ENCODE data around the gene ANGPTL5. TPM values are rescaled to one million over a fixed set of nuclear protein-coding genes. Genes with fewer than 3 reads are reported as not detected.
"Not testable (repeated sequence)": the region's sequence is repeated elsewhere in the genome, so short reads cannot be mapped to it uniquely, and the experiment has no call there.

Gene ANGPTL5
- total RNA-seq, result 1.5 TPM
- long read RNA-seq, partial matches to known transcripts, result 2 of 2 reads
- long read RNA-seq, other reads (novel, unspliced or antisense), result 0 of 2 reads

DNA sequence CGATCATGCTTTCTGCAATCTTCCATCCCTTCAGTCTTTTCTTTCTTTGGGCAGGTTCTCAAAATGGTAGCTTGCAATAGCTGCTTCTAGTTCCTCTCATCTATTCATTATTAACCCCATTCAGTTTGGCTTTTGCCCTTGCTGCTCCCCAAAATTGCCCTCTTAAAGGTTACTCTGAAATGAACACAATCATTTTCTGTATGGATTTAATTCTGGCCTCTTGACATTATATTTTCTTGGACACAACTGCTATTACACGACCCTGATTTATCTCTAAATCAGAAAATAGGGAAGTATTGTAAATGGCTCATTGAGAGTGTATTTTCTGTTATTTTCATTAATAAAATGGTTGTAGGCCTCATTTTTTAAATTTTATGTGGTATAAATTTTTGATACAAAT is at the start of gene ANGPTL5:
ANGPTL5 (minus strand) TSS at position 101 of the 400 bp plus-strand sequence. CDS start 8,613 bp downstream, outside the sequence.
- DNase-seq (ENCODE audit: missing footprints) (no peak), ATAC-seq (no peak)
- intact Hi-C loops (cut with DNase I), result loop anchor here (5.0 kb wide), 1 partner anchor 196 kb away; the partner anchor contains the start of gene YAP1

DNA sequence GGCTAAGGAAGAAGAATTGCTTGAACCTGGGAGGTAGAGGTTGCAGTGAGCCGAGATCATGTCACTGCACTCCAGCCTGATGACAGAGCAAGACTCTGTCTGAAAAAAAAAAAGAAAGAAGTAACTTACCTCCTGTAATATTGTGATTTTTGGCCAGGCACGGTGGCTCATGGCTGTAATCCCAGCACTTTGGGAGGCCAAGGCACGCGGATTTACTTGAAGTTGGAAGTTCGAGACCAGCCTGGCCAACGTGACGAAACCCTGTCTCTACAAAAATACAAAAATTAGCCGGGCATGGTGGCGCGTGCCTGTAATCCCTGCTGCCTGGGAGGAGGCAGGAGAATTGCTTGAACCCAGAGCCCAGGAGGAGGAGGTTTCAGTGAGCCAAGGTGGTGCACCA is 47.9 kb upstream of the ANGPTL5 start:
- intact Hi-C loops (cut with DNase I); ATAC-seq: not testable (repeated sequence)
- peak; percentile 57 for DNase-seq (ENCODE audit: missing footprints)

DNA sequence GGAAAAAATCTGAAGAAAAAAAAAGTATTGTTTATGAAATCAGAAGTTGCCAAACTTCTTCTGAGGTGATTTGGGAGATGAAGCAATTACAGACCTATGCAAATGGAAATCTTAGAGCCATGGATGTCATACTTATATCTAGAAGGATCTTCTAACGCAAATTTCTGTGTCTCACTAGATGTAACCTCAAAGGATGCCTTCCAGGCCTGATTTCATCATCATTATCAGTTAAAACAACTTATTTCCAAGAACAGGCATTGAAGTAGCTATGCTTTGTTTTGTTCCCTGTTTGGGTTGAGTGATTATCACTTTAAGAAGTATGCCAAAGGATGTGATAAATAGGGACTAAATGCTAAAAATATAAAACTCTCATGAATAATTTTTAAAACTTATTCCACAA is 43.9 kb upstream of the ANGPTL5 start:
- intact Hi-C loops (cut with DNase I), result no loop called here

DNA sequence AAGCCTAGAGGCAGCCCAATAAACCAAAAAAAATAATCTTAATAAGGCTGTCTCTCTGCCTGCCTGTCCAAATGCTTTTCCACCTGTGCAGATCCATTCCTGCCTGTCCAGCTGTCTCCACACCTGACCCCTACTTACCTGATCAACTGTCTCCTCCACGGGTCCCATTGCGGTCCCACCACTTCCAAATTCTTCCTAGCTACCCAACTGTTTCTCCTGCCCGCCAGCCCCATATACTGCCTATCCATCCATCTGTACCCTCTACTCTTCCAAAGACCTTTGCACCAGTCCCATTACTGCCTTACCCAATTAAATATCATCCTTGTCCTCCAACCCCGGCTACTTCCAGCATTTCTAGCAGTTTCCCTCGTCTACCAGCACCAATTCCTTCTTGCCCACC is 39.4 kb upstream of the ANGPTL5 start:
- ATAC-seq (no peak), DNase-seq (ENCODE audit: missing footprints) (no peak)
- intact Hi-C loops (cut with DNase I), result no loop called here

More for the DNA sequence above, 43.9 kb upstream of the ANGPTL5 start:
- ATAC-seq (no peak), DNase-seq (ENCODE audit: missing footprints) (no peak)

DNA sequence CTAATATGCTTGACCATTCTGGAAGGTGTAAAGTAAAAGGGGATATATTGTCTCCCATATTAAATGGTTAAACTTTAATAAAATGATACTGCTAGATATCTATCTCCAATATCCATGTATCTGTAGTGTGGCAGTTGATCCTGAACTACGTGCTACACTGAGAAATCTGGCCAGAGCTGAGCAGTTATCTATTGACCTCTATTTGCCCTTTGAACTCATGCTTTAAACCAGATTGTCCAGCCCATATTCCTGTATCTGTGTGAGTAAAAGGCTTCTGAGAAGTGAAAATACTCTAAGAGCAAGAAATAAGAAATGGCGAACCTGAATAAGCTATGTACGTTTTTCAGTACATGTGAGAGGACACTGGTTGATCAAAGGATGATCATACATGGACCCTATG is 39.0 kb upstream of the ANGPTL5 start:
- intact Hi-C loops (cut with DNase I), result no loop called here
- ATAC-seq (no peak), DNase-seq (ENCODE audit: missing footprints) (no peak)

DNA sequence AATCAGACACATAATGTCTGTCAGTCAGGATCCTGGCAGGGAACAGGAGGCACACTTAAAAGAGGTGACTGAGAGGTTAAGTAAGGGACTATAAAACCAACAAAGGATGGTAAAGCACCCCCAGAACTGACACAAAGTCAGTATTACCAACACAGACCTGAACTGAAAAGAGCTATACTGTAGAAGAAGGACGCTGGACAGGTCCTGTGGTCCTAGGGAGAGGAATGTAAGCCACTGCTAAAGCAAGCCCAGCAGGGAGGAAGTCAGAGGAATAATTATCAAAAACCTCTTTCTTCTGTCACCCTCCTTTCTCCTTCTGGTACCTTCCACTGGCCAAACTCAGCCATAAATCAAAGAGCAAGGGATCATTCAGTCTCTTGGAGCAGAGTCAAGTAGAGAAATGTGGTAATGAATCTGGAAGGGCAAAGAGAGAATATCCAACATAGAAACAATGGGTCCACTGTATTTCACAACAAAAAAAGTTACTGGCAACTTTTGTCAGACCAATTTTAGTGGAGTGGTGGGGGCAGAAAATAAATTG is 33.4 kb upstream of the ANGPTL5 start:
- DNase-seq (ENCODE audit: missing footprints), result no peak
- intact Hi-C loops (cut with DNase I), result no loop called here
- no peak for ATAC-seq

DNA sequence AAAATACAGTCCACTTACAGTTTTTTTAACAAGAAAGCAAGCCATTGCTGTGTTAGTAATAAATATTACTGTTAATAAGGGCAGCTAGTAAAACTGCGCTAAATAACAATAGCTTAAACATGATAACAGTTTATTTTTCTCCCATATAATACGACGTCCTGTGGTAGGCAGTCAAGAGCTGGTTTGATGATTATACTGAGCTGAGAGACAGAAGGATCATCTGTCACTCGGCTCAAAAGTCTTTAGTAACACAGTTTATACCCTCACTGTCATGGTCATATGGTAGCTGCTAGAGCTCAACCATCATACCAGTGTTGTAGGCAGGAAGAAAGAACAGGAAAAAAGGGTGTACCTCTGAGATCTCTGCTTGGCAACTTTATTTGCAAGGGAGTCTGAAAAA is 29.1 kb upstream of the ANGPTL5 start:
- no peak for DNase-seq (ENCODE audit: missing footprints)
- intact Hi-C loops (cut with DNase I), result no loop called here
- ATAC-seq, result no peak

DNA sequence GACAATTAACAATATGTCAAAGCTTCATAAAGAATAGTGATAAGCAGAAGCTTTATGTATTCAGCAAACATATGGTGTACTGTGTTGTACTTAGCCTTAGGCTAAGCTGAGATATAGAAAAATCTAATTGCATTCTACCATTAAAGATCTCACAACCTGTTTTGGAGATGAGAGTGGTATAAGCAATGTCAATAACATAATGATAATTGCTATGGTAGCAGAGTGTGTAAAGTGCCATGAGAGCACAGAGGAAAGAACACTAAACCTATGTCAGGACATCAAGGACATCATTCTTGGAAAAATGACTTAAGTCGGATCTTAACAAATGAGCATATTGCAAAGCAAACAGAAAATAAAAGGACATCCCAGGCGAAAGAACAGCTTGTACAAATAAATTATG is 28.6 kb upstream of the ANGPTL5 start:
- ATAC-seq (no peak), DNase-seq (ENCODE audit: missing footprints) (no peak)
- intact Hi-C loops (cut with DNase I), result no loop called here

DNA sequence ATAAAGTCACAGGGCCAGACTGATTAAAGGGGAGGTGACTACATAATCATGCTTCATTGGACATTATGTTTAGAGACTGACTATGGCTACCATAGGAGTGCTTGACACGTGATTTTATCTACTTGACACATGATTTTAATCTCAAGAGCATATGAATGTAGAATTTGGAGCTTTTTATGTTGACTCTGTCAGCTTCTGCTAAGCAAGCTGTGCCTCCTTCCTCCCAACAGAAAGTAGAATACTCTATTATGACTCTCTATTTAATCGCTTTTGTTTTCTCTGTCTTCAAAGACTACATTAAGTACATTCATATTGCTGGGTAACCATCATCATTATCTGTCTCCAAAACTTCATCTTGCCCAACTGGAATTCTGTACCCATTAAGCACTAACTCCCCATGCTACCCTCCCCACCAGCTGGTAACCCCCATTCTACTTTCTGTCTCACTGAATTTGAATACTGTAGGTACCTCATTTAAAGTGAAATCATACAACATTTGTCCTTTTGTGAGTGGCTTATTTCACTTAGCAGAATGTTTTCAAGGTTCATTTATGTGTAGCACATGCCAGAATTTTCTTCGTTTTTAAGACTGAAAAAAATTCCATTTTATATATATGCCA is 24.7 kb upstream of the ANGPTL5 start:
- DNase-seq (ENCODE audit: missing footprints) (no peak), ATAC-seq (no peak)
- intact Hi-C loops (cut with DNase I), result no loop called here

DNA sequence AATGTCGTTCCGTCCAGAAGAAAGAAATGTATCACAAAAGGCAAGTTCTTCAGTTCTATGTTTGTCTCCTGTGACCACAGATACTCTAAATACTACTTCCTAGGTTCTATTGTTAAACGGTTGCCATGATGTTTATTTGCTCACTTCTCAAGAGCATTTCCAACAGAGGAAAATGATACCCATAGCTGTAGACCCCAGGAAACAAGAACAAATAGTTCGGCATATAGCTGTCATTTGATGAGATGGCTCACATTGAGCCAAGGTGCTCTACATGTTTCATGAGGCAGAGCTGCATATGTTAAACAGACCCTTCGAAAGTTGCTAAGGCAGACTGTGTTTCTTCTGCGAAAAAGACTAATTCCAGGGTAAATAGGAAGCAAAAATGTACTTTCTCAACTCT is 15.4 kb upstream of the ANGPTL5 start:
- DNase-seq (ENCODE audit: missing footprints), result no peak
- intact Hi-C loops (cut with DNase I), result no loop called here

DNA sequence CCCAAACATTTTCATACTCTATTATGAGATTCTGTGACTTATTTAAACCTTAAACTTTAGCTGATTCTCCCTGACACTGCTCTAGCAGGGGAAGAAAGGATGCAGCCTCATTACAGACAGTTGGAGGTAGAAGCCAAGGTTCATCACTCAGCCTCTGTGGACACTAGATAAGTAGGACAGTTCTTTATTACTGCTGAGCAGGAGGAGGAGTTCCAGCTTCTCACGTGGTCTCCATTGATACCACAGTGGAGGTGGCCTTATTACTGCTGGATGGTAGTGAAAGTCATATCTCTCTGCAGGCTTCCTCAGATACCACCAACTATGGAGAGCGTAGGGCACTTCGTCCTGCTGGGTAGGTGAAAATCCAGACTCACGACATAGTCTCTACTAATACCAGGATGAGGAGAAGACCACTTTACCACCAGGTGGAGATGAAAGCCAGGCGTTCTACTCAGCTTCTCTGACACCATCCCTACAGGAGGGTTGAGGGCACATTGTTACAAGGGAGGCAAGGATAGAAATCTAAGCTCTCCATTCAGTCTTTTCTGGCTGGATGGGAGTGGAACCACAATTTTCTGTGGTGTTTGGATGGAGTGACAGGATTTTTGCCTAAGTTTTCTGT is 13.1 kb upstream of the ANGPTL5 start:
- ATAC-seq (no peak), DNase-seq (ENCODE audit: missing footprints) (no peak)
- intact Hi-C loops (cut with DNase I), result no loop called here

More for the DNA sequence above, 15.4 kb upstream of the ANGPTL5 start:
- no peak for ATAC-seq

DNA sequence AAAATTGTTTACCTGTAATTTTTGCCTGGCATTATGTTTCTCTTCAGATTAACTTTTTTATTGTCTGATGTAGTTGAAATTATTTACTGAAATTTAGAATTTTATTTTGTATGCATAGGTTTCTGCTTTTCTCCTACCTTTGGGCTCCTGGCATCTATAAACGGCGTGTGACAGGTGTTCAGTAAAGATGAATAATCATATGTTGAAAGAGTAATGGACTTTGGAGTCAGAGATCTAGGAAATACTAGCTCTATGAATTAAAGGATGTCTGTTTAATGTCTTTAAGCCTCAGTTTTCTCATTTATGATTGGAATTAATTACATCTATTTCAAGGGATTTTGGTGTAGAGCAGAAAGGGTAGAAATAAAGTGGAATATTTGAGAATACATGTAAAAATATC is 7.2 kb upstream of the ANGPTL5 start:
- no peak for ATAC-seq
- no peak for DNase-seq (ENCODE audit: missing footprints)
- intact Hi-C loops (cut with DNase I), result no loop called here

DNA sequence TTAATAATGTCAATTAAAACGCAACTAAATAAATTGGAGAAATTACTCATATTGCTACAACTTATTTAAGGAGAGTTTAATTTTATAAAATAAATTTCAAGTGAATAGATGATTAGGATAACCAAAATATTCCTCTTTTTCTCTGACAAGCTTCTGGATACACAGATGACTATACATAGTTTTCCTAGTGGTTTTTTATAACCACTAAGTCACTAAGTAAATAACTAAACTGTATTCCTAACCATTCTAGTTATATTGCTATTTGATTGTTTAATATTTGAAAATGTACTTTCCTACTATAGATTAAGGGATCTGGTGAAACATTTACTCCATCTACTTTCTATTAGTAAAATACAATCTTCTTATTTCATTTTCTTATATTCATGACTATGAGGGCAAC is 4.7 kb upstream of the ANGPTL5 start:
- intact Hi-C loops (cut with DNase I), result no loop called here
- ATAC-seq, result no peak
- no peak for DNase-seq (ENCODE audit: missing footprints)

DNA sequence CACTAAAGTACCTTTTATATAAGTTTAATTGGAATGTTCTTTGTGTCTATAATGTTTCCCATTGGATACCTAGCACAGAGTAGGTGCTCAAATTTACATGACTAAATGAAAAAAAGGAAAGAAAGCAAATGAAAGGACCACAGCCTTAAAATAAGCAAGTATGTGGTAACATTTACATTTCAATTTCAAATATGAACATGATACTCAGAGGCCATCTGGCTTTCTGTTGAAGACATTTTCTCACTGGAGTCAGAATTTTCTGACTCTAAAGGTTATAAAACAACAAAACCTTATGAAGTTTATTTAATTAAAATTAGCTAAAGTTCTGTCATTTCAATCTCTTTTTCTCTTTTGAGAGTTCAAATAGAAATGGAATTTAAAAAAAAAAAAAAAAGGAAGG is 904 bp upstream of the ANGPTL5 start:
- DNase-seq (ENCODE audit: missing footprints) (no peak), ATAC-seq (no peak)
- intact Hi-C loops (cut with DNase I), result loop anchor here (5.0 kb wide), 1 partner anchor 195 kb away; the partner anchor contains the start of gene YAP1

DNA sequence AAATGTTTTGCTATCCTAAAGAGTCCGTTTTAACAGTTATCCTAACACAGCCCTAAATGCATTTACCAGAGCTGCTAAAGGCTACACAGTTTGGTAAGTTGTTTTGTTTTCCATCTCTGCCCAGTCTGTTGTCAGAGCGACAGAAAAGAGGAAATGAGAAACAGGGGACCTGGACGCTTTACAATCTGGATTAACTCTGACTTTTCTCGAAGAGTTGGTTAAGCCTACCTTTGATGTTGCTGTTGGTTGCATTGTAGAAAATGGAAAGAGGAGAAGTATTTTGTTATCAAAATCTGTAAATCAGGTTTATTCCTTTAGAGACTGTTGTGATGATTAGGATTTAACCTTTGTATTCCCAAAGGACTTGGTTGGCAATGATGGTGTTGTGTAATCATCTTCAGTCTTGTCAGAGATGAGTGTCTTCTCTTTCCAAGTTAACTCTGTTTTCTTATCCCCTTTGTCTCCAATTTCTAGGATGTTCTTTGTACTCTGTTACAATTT is 481 bp downstream of the ANGPTL5 start:
- intact Hi-C loops (cut with DNase I), result loop anchor here (5.0 kb wide), 1 partner anchor 196 kb away; the partner anchor contains the start of gene YAP1
- DNase-seq (ENCODE audit: missing footprints) (no peak), ATAC-seq (no peak)

DNA sequence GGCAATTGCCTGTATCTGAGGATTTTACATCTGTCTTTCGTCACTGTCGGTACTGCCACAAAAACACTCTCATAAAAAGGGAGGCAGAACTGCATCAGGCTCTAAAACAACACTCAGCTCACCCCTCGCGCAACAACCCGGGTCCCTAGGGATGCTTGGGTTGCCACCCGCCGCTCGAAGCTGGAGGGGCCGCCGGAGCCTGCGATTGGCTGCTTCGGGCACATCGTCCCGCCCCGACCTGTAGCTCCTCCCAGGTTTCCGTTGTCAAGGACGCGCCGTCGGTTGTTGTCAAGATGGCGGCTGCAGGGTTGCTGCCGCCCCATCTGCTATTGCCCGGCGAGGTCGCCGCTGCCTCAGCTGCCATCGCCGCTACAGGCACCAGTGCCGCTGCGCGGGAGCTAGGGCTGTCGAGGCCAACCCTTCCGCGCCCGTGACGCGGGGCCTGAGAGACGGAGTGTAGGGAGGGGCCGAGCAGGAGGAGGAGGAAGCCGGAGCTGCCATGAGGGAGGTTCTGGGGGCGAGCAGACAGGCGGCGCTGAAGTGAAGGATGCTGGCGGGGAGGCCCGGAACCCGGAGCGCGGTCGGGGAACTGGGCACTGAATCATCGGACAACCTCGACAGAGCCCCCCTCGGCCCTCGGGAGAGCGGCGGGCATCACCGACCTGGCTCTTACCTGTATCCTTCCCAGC is 1.4 kb downstream of the ANGPTL5 start, which contains the start of gene CEP126:
CEP126 (plus strand) TSS at position 273 of the 689 bp plus-strand sequence; CDS start at position 548, 275 bp downstream.
- ATAC-seq (peak; percentile 98), DNase-seq (ENCODE audit: missing footprints) (peak; percentile 95)
- intact Hi-C loops (cut with DNase I), result loop anchor here (5.0 kb wide), 1 partner anchor 197 kb away; the partner anchor contains the start of gene YAP1

DNA sequence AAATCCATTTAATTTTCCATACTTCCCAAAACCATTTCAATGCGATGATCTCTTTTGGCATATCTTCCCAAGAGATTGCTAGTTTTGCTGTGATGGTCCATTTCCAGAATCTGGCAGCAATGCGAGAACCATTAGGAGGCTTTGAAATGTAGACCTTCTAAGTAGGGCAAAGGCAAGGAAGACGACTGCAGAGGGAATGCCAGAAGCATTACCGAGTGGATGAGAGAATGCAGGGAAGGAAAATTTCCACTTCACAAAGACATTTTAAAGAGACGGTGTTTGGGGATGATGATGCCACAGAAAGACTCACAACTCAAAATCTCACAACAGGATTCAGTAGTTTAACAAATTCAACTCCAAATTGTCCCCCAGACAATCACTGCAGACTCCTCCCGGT is 2.0 kb downstream of the ANGPTL5 start:
- peak; percentile 5 for ATAC-seq
- DNase-seq (ENCODE audit: missing footprints), result no peak
- intact Hi-C loops (cut with DNase I), result no loop called here

DNA sequence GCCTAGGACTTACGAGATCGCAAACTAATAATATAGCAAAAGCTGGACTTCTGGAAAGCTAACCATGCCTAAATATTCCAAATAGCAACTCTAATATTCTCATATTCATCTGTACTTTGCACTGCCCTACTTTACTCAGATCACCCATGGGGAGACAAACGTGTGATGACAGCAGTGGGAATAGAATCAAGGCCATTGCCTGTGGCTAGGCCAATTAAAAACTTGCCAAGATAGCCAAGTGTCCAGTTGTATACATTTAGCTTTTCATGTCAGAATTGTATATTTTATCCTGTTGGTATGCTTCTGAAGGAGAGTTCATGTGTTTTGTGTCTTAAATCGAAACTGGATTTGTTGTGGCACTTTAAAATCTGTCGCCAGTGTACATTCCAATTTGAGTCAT is 2.7 kb downstream of the ANGPTL5 start:
- intact Hi-C loops (cut with DNase I), result no loop called here
- ATAC-seq (no peak), DNase-seq (ENCODE audit: missing footprints) (no peak)

DNA sequence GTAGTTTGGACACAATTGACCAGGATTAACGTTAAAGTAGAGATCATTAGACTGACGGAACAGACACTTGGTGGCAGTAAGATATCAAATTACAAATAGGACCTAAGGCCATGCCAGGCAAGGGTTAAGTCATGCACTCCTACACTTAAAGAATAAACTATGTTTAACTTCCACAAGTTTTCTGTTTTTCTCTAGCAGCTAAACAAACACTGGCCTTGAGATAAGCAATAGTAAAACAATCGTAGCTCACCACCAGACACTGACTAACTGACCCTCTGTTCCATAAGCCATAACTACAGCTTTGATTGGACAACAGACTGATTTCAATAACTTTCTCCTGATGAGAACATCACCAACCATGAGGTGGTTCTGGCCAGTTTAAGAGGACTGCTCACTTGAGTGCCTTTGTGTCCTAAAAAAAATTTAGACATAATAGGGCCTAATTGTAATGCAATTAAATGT is 3.5 kb downstream of the ANGPTL5 start:
- ATAC-seq, result no peak
- no peak for DNase-seq (ENCODE audit: missing footprints)
- intact Hi-C loops (cut with DNase I), result no loop called here

Measured in Right ventricle myocardium inferior (tissue), 1 donor.